Vagina (tissue), 2 donors: ENCODE measurements around the gene DLG2. TPM values are rescaled to one million over a fixed set of nuclear protein-coding genes. Genes with fewer than 3 reads are reported as not detected.

Experiments used
- DNase-seq, 2 donors: peaks; one replicate each; pipeline ENCODE4 v3.0.0-alpha.2; 2017; ENCODE audit errors: extremely low spot score in 2 of 2
- H3K27ac ChIP-seq: fragments of 200-600 bp; sonication (generic); one replicate; pipeline ENCODE4 v1.5.1; 2019
- H3K27me3 ChIP-seq: fragments of 200-600 bp; sonication (generic); one replicate; pipeline ENCODE4 v1.5.1; 2019
- H3K36me3 ChIP-seq, 2 donors: fragments of 200-600 bp; sonication (generic); one replicate each; pipeline ENCODE4 v1.5.1; 2017 to 2019
- H3K4me1 ChIP-seq: fragments of 200-600 bp; sonication (generic); one replicate; pipeline ENCODE4 v1.5.1; 2019
- H3K4me3 ChIP-seq, 2 donors: fragments of 200-600 bp; sonication (generic); 1 replicate in 1 of 2; 2 replicates in 1 of 2; pipeline ENCODE4 v1.5.1; 2016 to 2019
- H3K9me3 ChIP-seq: fragments of 200-600 bp; sonication (generic); one replicate; pipeline ENCODE4 v1.5.1; 2019
- CTCF ChIP-seq, 3 experiments: fragments of 450-650 bp in 2 of 3; fragments of 200-600 bp in 1 of 3; sonication (generic) in 1 of 3; IDR thresholded peaks; one replicate each; pipeline ENCODE4 v1.5.1; 2017 to 2019; ENCODE audit warnings: antibody characterized with exemption in 3 of 3, mild to moderate bottlenecking in 2 of 3, moderate library complexity in 2 of 3
- POLR2A ChIP-seq, 2 donors: fragments of 450-650 bp; IDR thresholded peaks; one replicate each; pipeline ENCODE4 v1.6.1; 2017; ENCODE audit warnings: antibody characterized with exemption in 2 of 2, mild to moderate bottlenecking in 2 of 2, moderate library complexity in 2 of 2
- POLR2AphosphoS5 ChIP-seq, 2 donors: sonication (generic); formaldehyde crosslinking; IDR thresholded peaks; one replicate each; pipeline ENCODE4 v1.9.0; 2017; ENCODE audit warnings: antibody characterized with exemption in 2 of 2, mild to moderate bottlenecking in 2 of 2, low read depth in 1 of 2; ENCODE audit not compliant: insufficient read depth in 1 of 2
- intact Hi-C: fragments of 100-400 bp; cut with DNase I; formaldehyde crosslinking; loops from one replicate; pipeline ENCODE4 v1.15.1; 2023
- total RNA-seq: library from RNA; depleted of rRNA; stranded (reverse); fragments of >200 nt; gene quantifications from one replicate; pipeline ENCODE4 v1.2.3, GENCODE V29; 2016

The DLG2 gene
- total RNA-seq, 1 donor from 2014 or later = 10.1 TPM

- no peak for DNase-seq
- Histone ChIP-seq H3K9me3 (no peaks in the 10 kb centered on the region), H3K36me3 (no peaks in the 10 kb centered on the region), H3K27me3 (no peaks in the 10 kb centered on the region), H3K4me3 (no peak overlapping the region), H3K27ac (no peak overlapping the region), H3K4me1 (no peaks in the 10 kb centered on the region)
- no peak for TF ChIP-seq CTCF (IDR thresholded peaks at IDR 0.05)
- TF ChIP-seq POLR2AphosphoS5 (IDR thresholded peaks at IDR 0.05; ENCODE audit: insufficient read depth in 1 of 2, low read depth in 1 of 2) = no peak
- no peak for TF ChIP-seq POLR2A (IDR thresholded peaks at IDR 0.05)
- intact Hi-C loops = no loop called here
These were observed 37.8 kb downstream of the DLG2 start for GRCh38 chr11:85589373-85589772.

- DNase-seq = no peak
- intact Hi-C loops = no loop called here
- no peak for TF ChIP-seq CTCF (IDR thresholded peaks at IDR 0.05)
- TF ChIP-seq POLR2AphosphoS5 (IDR thresholded peaks at IDR 0.05; ENCODE audit: insufficient read depth in 1 of 2, low read depth in 1 of 2) = no peak
- no peak for TF ChIP-seq POLR2A (IDR thresholded peaks at IDR 0.05)
- Histone ChIP-seq H3K4me1 (no peaks in the 10 kb centered on the region), H3K4me3 (no peak overlapping the region), H3K27ac (no peak overlapping the region), H3K27me3 (no peaks in the 10 kb centered on the region), H3K9me3 (no peaks in the 10 kb centered on the region), H3K36me3 (no peaks in the 10 kb centered on the region)
These were observed 45.0 kb downstream of the DLG2 start for GRCh38 chr11:85582111-85582510.

GRCh38 chr11:85575388-85575787, 51.8 kb downstream of the DLG2 start:
- Histone ChIP-seq H3K27ac (no peak overlapping the region), H3K36me3 (no peaks in the 10 kb centered on the region), H3K9me3 (no peaks in the 10 kb centered on the region), H3K4me1 (no peaks in the 10 kb centered on the region), H3K4me3 (no peak overlapping the region), H3K27me3 (no peaks in the 10 kb centered on the region)
- TF ChIP-seq POLR2AphosphoS5 (IDR thresholded peaks at IDR 0.05; ENCODE audit: insufficient read depth in 1 of 2, low read depth in 1 of 2) (no peak), CTCF (IDR thresholded peaks at IDR 0.05) (no peak), POLR2A (IDR thresholded peaks at IDR 0.05) (no peak)
- intact Hi-C loops = no loop called here
- DNase-seq = no peak

- DNase-seq = no peak
- no peak overlapping the region for H3K27ac ChIP-seq
- no peaks in the 10 kb centered on the region for H3K9me3 ChIP-seq
- TF ChIP-seq POLR2AphosphoS5 (IDR thresholded peaks at IDR 0.05; ENCODE audit: insufficient read depth in 1 of 2, low read depth in 1 of 2) (no peak), POLR2A (IDR thresholded peaks at IDR 0.05) (no peak), CTCF (IDR thresholded peaks at IDR 0.05) (no peak)
- H3K36me3 ChIP-seq = no peaks in the 10 kb centered on the region
- no peaks in the 10 kb centered on the region for H3K27me3 ChIP-seq
- H3K4me1 ChIP-seq = no peaks in the 10 kb centered on the region
- intact Hi-C loops = no loop called here
- H3K4me3 ChIP-seq = no peak overlapping the region
These were observed 55.1 kb downstream of the DLG2 start for GRCh38 chr11:85572056-85572455.

- DNase-seq = no peak
- TF ChIP-seq POLR2AphosphoS5 (IDR thresholded peaks at IDR 0.05; ENCODE audit: insufficient read depth in 1 of 2, low read depth in 1 of 2) = no peak
These were observed 57.6 kb downstream of the DLG2 start for GRCh38 chr11:85569525-85569924.

GRCh38 chr11:85558411-85558810, 68.7 kb downstream of the DLG2 start:
- intact Hi-C loops = no loop called here
- no peaks in the 10 kb centered on the region for H3K4me1 ChIP-seq
- H3K27ac ChIP-seq = no peak overlapping the region
- H3K36me3 ChIP-seq = no peaks in the 10 kb centered on the region
- TF ChIP-seq POLR2A (IDR thresholded peaks at IDR 0.05) (no peak), CTCF (IDR thresholded peaks at IDR 0.05) (no peak), POLR2AphosphoS5 (IDR thresholded peaks at IDR 0.05; ENCODE audit: insufficient read depth in 1 of 2, low read depth in 1 of 2) (no peak)
- DNase-seq = no peak
- no peak overlapping the region for H3K4me3 ChIP-seq
- no peaks in the 10 kb centered on the region for H3K9me3 ChIP-seq
- no peaks in the 10 kb centered on the region for H3K27me3 ChIP-seq

More at GRCh38 chr11:85569525-85569924, 57.6 kb downstream of the DLG2 start:
- intact Hi-C loops = no loop called here
- Histone ChIP-seq H3K4me1 (no peaks in the 10 kb centered on the region), H3K4me3 (no peak overlapping the region), H3K27ac (no peak overlapping the region), H3K36me3 (no peaks in the 10 kb centered on the region), H3K9me3 (no peaks in the 10 kb centered on the region), H3K27me3 (no peaks in the 10 kb centered on the region)
